ENCODE measurements around the gene KRTAP12-2.

Gene KRTAP12-2, protein sequence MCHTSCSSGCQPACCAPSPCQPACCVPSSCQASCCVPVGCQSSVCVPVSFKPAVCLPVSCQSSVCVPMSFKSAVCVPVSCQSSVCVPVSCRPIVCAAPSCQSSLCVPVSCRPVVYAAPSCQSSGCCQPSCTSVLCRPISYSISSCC

DNA sequence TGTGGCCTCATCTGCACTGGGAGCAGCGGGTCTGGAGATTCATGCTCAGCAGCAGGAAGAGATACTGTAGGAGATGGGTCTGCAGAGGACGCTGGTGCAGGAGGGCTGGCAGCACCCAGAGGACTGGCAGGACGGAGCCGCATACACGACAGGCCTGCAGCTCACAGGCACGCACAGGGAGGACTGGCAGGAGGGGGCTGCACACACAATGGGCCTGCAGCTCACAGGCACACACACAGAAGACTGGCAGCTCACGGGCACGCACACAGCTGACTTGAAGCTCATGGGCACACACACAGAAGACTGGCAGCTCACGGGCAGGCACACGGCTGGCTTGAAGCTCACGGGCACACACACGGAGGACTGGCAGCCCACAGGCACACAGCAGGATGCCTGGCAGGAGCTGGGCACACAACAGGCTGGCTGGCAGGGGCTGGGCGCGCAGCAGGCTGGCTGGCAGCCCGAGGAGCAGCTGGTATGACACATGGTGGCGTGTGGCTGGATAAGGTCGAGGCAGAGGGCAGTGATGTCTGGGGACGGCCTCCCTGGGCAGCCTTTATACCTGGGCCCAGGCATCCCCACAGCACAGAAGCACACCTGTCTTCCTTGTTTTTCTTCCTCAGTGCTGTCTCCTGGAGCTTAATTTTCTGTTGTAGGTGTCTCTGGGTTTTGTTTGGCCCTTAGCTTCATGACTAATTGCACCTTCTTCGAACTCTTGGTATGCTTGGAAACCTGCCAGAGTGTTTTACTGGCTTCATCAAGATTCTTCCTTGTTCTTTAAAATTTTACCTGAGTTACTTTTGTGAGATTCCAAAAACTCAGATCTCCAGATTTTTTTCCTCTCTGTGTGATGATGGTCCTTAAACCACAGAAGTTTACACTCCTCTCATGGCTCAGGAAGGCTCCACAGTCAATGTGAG, at the start of gene KRTAP12-2:
TSS of gene KRTAP12-2 (minus strand) at position 527 of the 920 bp plus-strand sequence. CDS start at position 486, 41 bp downstream.
- H3K27me3 ChIP-seq (ENCODE audit: control insufficient read depth, insufficient read depth, low read length) = no peaks in the 10 kb centered on the region
- H3K4me3 ChIP-seq (ENCODE audit: low read length) = no peak within 1 kb of the TSS
- H3K36me3 ChIP-seq (ENCODE audit: control insufficient read depth, insufficient read depth, low read length) = no peaks in the 10 kb centered on the region
- no peak within 1 kb of the TSS for H3K9ac ChIP-seq (ENCODE audit: low read length)
- H3K27ac ChIP-seq (ENCODE audit: low read depth, low read length) = no peak within 1 kb of the TSS
- no peaks in the 10 kb centered on the region for H3K4me1 ChIP-seq (ENCODE audit: control insufficient read depth, insufficient read depth, low read length)

DNA sequence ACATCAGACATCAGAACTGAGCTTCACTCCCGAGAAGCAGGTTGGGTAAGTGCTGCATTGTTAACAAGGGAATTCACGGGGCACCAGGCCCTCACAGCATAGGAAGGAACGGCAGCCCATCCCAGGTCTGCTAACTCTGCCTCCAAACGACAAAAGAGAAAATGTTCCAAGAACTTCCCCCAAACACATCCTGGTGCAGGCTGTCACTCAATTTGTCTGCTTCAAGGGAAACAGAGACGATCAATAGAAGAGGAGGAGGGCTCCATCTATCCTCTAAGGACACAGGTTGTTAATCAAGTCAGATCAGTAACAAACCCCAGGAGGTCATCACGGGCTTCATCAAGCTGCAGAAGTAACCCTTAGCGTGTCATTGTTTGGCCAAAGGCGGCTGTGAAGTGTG, 48.2 kb upstream of the KRTAP12-2 start:
- Histone ChIP-seq H3K4me1 (ENCODE audit: control insufficient read depth, insufficient read depth, low read length) (no peaks in the 10 kb centered on the region), H3K27me3 (ENCODE audit: control insufficient read depth, insufficient read depth, low read length) (peaks cover 38% of the 10 kb centered on the region), H3K4me3 (ENCODE audit: low read length) (no peak overlapping the region), H3K36me3 (ENCODE audit: control insufficient read depth, insufficient read depth, low read length) (no peaks in the 10 kb centered on the region), H3K9ac (ENCODE audit: low read length) (no peak overlapping the region), H3K27ac (ENCODE audit: low read depth, low read length) (no peak overlapping the region)

DNA sequence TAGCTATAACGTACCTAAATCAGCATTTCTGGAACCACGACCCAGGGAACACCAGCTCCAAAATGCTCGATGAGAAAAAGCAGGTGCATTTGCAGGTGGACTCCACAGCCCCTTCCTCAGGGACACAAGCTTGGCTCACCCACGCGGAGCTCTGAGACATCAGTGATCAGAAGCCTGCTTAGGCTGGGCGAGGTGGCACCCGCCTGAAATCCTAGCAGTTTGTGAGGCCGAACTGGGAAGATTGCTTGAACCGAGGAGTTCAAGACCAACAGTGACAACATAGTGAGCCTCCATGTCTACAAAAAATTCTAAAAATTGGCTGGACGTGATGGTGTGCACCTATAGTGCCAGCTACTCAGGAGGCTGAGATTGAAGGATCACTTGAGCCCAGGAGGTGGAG, 47.1 kb upstream of the KRTAP12-2 start:
- Histone ChIP-seq H3K4me3 (ENCODE audit: low read length) (no peak overlapping the region), H3K27me3 (ENCODE audit: control insufficient read depth, insufficient read depth, low read length) (peaks cover 46% of the 10 kb centered on the region), H3K4me1 (ENCODE audit: control insufficient read depth, insufficient read depth, low read length) (no peaks in the 10 kb centered on the region), H3K36me3 (ENCODE audit: control insufficient read depth, insufficient read depth, low read length) (no peaks in the 10 kb centered on the region), H3K9ac (ENCODE audit: low read length) (no peak overlapping the region), H3K27ac (ENCODE audit: low read depth, low read length) (no peak overlapping the region)

DNA sequence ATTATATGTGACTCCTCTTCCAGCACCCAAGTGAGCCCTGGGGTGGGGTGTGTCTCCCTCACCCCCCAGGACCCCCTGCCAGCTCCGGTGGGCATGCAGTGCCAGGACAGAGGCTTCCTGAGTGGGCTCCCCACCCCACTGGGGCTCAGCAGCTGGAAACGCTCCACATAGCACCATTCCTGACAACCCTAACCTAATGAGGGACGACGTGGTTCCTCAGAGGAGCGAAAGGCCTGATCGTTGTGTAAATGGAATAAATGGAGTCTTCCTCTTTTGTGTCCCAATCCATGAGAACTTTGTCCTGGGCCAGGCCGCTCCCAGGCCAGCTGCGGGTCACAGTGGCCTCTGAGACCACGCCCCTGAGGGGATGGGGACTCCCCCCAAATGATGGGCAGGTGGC, 46.4 kb upstream of the KRTAP12-2 start:
- Histone ChIP-seq H3K27ac (ENCODE audit: low read depth, low read length) (no peak overlapping the region), H3K9ac (ENCODE audit: low read length) (no peak overlapping the region), H3K4me1 (ENCODE audit: control insufficient read depth, insufficient read depth, low read length) (no peaks in the 10 kb centered on the region), H3K4me3 (ENCODE audit: low read length) (no peak overlapping the region), H3K36me3 (ENCODE audit: control insufficient read depth, insufficient read depth, low read length) (no peaks in the 10 kb centered on the region), H3K27me3 (ENCODE audit: control insufficient read depth, insufficient read depth, low read length) (peaks cover 48% of the 10 kb centered on the region)

DNA sequence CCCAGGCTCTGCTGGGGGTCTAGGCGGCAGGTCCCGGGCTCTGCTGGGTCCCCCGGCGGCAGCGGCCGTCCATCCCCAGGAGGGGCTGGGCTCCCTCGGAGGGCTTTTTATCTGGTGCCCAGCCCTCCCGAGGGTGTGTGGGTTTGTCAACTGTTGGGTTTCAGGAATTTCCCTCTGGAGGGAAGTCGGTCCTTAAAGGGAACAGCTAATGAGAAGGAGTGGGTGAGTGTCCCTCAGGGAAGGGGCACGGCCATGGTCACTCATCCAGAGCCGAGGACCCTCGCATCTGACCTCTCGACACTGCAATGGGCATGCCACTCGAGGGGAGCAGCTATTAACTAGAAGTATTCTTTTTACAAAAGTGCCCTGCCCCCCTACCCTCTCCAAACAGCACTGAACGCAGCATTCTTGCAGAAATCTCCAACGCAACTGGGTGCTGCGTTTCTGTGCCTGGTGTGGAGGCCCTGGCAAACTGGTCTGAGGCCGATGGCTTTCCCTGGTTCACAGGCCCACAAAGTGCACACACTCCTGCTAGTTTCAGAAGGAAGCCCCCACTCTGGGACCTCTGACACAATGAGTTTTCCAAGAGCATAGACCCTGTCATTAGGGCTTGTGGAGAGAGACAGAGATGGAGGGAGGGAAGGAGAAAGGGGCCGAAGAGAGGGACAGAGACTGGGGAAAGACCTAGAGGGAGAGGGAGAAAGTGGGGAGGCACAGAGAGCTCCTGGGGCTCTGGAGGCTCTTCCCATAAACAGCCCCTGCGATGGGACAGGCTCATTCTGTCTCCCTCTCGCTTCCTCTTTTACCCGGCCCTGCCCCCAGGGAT, 45.7 kb upstream of the KRTAP12-2 start:
- no peak overlapping the region for H3K27ac ChIP-seq (ENCODE audit: low read depth, low read length)
- H3K4me3 ChIP-seq (ENCODE audit: low read length) = no peak overlapping the region
- H3K36me3 ChIP-seq (ENCODE audit: control insufficient read depth, insufficient read depth, low read length) = no peaks in the 10 kb centered on the region
- H3K27me3 ChIP-seq (ENCODE audit: control insufficient read depth, insufficient read depth, low read length) = peaks cover 50% of the 10 kb centered on the region
- no peaks in the 10 kb centered on the region for H3K4me1 ChIP-seq (ENCODE audit: control insufficient read depth, insufficient read depth, low read length)
- no peak overlapping the region for H3K9ac ChIP-seq (ENCODE audit: low read length)

DNA sequence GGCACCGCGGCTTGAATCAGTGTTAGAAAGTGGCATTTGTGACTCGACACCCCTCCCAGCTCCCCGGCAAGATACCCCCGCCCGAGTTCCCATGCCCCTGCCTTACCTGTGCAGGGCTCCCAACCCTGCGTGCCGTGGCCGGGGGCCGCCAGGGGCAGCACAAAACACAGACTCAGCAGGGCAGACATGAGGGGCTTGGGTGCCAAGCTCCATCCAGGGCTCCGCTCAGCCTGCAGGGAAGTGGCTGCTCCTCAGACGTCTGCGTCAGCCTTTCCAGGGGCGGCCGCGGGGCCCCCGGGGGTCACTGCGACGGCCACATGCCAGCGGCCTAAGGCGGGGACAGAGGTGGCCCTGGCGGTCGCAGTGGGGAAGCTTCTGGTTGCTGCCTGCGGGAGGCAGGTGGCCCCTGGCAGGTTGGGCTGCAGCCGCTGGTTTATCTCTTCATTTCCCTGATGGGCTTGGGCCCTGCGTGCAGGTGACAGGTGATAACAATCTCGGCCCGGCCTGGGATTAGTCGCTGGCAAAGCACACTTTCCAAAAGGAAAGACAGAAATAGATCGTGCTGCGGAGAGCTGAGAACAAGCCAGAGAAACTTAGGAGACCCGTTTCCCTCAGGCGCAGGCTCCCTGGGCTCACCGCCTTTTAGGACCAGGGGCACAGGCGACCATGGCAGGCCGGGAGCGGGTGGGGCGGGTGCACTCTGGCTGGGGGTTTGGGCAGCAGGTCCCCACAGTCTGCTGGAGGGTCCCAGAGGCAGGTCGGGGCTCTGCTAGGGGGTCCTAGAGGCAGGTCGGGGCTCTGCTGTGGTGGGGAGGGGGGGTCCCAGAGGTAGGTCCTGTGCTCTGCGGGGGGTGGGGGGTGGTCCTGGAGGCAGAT, 44.8 kb upstream of the KRTAP12-2 start, which contains the start of gene TSPEAR:
TSS of gene TSPEAR (minus strand) at position 246 of the 876 bp plus-strand sequence. CDS start at position 188, 58 bp downstream.
- Histone ChIP-seq H3K27ac (ENCODE audit: low read depth, low read length) (no peak within 1 kb of the TSS), H3K4me3 (ENCODE audit: low read length) (no peak within 1 kb of the TSS), H3K4me1 (ENCODE audit: control insufficient read depth, insufficient read depth, low read length) (no peaks in the 10 kb centered on the region), H3K27me3 (ENCODE audit: control insufficient read depth, insufficient read depth, low read length) (peaks cover 50% of the 10 kb centered on the region), H3K9ac (ENCODE audit: low read length) (no peak within 1 kb of the TSS), H3K36me3 (ENCODE audit: control insufficient read depth, insufficient read depth, low read length) (no peaks in the 10 kb centered on the region)

DNA sequence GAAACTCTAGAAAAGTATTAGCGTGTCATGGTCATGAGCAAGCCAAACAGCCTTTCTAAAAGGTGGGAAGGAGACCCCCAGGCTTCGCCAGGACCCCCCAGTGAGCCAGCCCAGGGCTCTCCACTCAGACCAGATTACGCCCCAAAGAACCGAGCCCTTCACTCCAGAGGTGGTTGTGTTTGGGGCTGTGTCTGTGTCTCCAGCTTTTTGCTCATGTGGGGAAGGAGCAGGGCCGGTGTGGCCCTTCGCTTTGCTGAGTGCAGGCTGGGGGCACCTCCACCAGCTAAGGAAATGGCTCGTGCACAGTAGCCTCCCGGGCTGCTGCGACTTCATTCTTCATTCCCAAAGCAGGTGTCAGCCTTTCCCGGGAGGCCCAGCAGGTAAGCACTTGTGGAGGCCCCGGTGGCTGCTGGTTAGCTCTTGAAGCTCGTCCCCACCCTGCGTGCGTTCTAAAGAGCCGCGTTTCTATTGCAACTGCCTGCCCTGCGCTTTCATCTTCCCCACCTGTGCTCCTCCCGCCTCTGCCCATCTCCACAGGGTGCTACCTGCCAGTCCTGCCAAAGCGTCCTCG, 44.1 kb upstream of the KRTAP12-2 start:
- Histone ChIP-seq H3K36me3 (ENCODE audit: control insufficient read depth, insufficient read depth, low read length) (no peaks in the 10 kb centered on the region), H3K4me3 (ENCODE audit: low read length) (no peak overlapping the region), H3K27ac (ENCODE audit: low read depth, low read length) (no peak overlapping the region), H3K9ac (ENCODE audit: low read length) (no peak overlapping the region), H3K27me3 (ENCODE audit: control insufficient read depth, insufficient read depth, low read length) (peaks cover 55% of the 10 kb centered on the region), H3K4me1 (ENCODE audit: control insufficient read depth, insufficient read depth, low read length) (no peaks in the 10 kb centered on the region)

DNA sequence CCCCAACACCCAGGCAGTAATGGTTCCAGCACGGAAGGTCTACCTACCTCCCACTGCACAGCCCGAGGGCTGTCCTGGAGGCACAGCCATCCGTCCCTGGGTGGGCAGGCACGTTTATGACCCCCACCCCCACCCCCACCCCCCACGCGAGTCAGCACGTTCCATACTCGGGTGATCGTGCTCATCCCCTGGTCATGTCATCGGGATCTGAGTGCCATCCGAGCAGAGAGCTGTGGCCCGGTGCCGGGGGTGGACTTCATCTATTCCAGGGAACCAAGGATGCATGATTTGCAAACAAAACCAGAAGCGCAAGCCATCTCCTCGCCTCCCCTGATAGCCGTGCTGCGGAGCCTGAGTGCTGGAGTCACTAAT, 43.6 kb upstream of the KRTAP12-2 start:
- Histone ChIP-seq H3K4me1 (ENCODE audit: control insufficient read depth, insufficient read depth, low read length) (no peaks in the 10 kb centered on the region), H3K9ac (ENCODE audit: low read length) (no peak overlapping the region), H3K27ac (ENCODE audit: low read depth, low read length) (no peak overlapping the region), H3K36me3 (ENCODE audit: control insufficient read depth, insufficient read depth, low read length) (no peaks in the 10 kb centered on the region), H3K4me3 (ENCODE audit: low read length) (no peak overlapping the region), H3K27me3 (ENCODE audit: control insufficient read depth, insufficient read depth, low read length) (peaks cover 55% of the 10 kb centered on the region)

DNA sequence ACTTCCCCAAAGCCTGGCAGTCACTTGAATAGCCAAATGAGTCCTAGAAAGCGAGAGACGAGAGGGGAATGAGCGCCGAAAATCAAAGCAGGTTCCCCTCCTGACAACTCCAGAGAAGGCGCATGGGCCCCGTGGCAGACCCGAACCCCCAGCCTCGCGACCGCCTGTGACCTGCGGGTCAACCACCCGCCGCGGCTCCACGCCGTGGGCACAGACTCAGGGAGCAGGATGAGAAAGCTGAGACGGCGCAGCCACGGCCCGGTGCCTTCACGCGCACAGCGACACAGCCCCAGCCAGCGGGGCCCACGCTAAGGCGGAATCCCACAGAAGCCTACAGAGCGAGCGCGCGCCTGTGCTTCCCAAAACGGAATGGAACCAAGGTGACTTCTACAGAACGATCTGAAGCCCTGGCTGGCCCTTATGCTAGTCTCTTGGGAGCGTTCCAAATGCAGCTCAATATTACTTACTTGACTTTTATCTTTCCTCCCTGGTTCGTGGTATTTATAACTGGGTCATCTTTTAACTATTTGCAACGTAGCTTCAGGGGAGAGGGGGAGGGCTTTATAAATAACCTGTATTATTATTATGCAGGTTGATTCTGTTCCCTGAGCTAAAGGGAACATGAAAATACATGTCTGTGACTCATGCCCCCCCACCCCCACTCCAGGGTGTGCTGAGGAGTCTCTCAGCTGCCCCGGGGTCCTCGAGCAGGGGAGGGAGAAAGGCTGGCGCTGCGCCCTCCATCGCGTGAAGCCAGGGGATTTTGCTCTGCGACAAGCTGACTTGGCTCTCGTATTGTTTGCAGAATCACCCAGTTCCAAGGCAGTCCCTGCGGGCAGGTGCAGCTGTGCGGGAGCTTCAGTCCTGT, 42.9 kb upstream of the KRTAP12-2 start:
- Histone ChIP-seq H3K9ac (ENCODE audit: low read length) (no peak overlapping the region), H3K27ac (ENCODE audit: low read depth, low read length) (no peak overlapping the region), H3K4me1 (ENCODE audit: control insufficient read depth, insufficient read depth, low read length) (no peaks in the 10 kb centered on the region), H3K4me3 (ENCODE audit: low read length) (no peak overlapping the region), H3K27me3 (ENCODE audit: control insufficient read depth, insufficient read depth, low read length) (peaks cover 56% of the 10 kb centered on the region), H3K36me3 (ENCODE audit: control insufficient read depth, insufficient read depth, low read length) (no peaks in the 10 kb centered on the region)

DNA sequence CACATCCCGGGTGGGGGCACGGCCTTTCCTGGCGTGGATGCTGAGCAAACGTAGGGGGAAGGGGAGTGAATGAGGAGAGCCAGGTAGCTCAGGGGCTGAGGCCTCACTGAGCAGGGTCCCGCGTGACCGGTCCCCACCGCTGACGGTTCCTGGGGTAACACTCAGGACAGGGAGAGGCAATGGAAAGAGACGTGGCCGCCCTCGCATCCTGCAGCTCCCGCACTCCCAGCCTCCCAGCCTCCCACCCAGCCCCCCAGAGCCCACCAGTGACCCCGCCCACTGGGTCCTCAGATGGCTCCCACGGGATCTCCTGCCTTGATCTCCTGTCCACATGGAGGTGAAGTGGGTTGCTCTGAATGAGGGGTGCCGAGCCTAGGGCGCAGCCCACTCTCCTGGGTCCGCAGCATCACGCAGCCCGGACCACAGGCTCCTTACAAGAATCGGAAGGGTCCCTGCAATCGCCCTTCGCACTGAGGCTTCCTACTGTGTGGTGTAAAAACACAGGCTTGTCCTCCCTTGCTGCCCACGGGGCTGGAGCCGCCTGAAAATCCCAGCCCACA, 42.2 kb upstream of the KRTAP12-2 start:
- H3K27me3 ChIP-seq (ENCODE audit: control insufficient read depth, insufficient read depth, low read length) = peaks cover 61% of the 10 kb centered on the region

More for the DNA sequence above, 42.2 kb upstream of the KRTAP12-2 start:
- H3K36me3 ChIP-seq (ENCODE audit: control insufficient read depth, insufficient read depth, low read length) = no peaks in the 10 kb centered on the region
- no peaks in the 10 kb centered on the region for H3K4me1 ChIP-seq (ENCODE audit: control insufficient read depth, insufficient read depth, low read length)
- no peak overlapping the region for H3K27ac ChIP-seq (ENCODE audit: low read depth, low read length)
- H3K9ac ChIP-seq (ENCODE audit: low read length) = no peak overlapping the region
- H3K4me3 ChIP-seq (ENCODE audit: low read length) = no peak overlapping the region

Measured in rectal smooth muscle tissue (tissue), 1 donor.